ENCODE data around the gene KIF26B.
"Not testable (repeated sequence)": the region's sequence is repeated elsewhere in the genome, so short reads cannot be mapped to it uniquely, and the experiment has no call there.

Gene KIF26B

DNA sequence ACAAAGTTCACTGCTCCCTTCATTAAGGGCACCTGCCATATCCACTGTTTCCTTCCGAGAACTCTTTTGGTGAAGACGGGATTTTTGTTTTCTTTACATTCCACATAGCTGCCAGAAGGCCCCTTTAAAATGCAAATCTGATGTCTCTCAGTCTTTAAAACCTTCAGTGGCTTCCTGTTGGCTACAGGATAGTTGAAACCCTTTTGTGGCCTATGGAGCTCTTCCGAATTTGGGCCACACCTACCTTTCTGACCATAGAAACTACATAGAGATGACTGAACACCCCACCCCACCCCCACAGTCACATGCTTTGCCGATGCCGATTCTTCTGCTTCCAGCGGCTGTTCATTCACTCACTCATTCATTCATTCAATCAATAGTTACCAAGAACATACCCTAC is 502.6 kb downstream of the KIF26B start:
- DNase-seq (ENCODE audit: low read depth) = no peak
- TF ChIP-seq, protein P1, sequence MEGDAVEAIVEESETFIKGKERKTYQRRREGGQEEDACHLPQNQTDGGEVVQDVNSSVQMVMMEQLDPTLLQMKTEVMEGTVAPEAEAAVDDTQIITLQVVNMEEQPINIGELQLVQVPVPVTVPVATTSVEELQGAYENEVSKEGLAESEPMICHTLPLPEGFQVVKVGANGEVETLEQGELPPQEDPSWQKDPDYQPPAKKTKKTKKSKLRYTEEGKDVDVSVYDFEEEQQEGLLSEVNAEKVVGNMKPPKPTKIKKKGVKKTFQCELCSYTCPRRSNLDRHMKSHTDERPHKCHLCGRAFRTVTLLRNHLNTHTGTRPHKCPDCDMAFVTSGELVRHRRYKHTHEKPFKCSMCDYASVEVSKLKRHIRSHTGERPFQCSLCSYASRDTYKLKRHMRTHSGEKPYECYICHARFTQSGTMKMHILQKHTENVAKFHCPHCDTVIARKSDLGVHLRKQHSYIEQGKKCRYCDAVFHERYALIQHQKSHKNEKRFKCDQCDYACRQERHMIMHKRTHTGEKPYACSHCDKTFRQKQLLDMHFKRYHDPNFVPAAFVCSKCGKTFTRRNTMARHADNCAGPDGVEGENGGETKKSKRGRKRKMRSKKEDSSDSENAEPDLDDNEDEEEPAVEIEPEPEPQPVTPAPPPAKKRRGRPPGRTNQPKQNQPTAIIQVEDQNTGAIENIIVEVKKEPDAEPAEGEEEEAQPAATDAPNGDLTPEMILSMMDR (IDR thresholded peaks at IDR 0.05; ENCODE audit: control insufficient read depth, extremely low read depth, insufficient read depth) = no peak
- H3K4me3 ChIP-seq (ENCODE audit: low read depth, low read length) = no peak overlapping the region

DNA sequence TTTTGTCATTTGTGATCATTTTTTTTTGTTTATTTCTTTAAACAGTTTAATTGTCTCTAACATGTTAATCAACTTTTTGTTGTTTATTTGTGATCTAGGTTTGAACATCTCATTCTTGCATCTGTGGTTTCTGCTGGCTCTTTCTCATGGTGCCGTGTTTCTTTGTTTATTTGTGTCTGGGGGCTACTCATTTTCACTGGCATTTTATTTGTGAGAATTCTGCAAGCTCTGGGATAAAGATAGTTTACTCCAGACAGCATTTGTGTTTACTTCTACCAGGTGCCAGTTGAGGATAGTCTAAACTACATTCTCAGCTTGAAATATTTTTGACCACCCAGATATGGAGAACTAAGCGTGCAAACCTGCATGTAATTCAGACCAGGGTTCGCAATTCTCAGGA is 508.6 kb downstream of the KIF26B start:
- TF ChIP-seq, protein P1 (IDR thresholded peaks at IDR 0.05; ENCODE audit: control insufficient read depth, extremely low read depth, insufficient read depth) = no peak
- DNase-seq (ENCODE audit: low read depth) = no peak
- no peak overlapping the region for H3K4me3 ChIP-seq (ENCODE audit: low read depth, low read length)

DNA sequence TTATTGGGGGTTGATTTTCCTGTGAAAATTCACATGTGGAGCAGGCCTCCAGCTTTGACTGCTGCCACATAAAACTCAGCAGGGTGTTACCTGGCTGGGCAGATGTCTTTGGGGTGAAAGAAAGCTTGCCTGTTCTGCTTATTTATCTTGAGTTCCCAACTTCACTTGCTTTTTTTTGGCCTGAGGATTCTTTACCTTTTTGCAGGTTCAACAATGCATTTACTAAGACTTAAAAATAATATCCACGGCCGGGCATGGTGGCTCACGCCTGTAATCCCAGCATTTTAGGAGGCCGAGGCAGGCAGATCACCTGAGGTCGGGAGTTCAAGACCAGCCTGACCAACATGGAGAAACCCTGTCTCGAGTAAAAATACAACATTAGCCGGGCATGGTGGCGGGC is 509.1 kb downstream of the KIF26B start:
- no peak for DNase-seq (ENCODE audit: low read depth)
- TF ChIP-seq, protein P1 (IDR thresholded peaks at IDR 0.05; ENCODE audit: control insufficient read depth, extremely low read depth, insufficient read depth) = no peak
- H3K4me3 ChIP-seq (ENCODE audit: low read depth, low read length) = no peak overlapping the region

DNA sequence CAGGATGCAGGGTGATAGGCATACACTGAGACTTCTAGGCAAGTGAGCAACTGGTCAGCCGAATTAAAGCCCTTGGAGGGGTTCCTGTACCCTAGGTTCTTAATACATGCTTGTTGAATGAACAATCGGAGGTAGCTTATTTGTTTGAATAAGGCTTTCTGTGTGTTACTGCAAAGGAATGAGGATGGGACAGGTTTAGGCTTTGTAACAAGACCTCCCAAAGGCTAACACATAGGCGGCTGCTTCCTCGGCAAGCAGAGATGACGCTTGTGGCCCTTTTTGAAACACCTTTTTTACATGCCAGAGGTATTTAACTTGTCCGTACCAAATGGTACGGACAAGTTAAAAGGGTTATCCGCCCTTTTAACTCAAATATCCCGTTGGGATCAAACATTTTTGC is 511.6 kb downstream of the KIF26B start:
- no peak overlapping the region for H3K4me3 ChIP-seq (ENCODE audit: low read depth, low read length)
- TF ChIP-seq, protein P1 (IDR thresholded peaks at IDR 0.05; ENCODE audit: control insufficient read depth, extremely low read depth, insufficient read depth) = no peak
- no peak for DNase-seq (ENCODE audit: low read depth)

DNA sequence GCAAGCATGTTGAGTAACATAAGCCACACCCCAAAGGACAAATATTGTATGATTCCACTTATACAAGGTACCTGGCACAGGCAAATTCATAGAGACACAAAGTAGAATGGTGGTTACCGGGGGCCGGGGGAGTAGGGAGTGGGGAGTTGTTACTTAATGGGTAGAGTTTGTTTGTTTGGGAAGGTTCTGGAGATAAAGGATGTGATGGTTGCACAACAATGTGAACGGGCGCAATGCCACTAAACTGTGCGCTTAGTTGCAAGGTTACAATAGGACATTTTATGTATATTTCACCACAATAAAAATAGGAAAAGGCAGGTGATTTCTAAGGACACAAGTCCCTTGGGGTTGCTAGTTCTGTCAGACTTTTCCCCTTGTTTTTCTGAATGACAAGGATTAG is 516.6 kb downstream of the KIF26B start:
- TF ChIP-seq, protein P1 (IDR thresholded peaks at IDR 0.05; ENCODE audit: control insufficient read depth, extremely low read depth, insufficient read depth) = no peak
- DNase-seq (ENCODE audit: low read depth) = no peak
- H3K4me3 ChIP-seq (ENCODE audit: low read depth, low read length) = no peak overlapping the region

DNA sequence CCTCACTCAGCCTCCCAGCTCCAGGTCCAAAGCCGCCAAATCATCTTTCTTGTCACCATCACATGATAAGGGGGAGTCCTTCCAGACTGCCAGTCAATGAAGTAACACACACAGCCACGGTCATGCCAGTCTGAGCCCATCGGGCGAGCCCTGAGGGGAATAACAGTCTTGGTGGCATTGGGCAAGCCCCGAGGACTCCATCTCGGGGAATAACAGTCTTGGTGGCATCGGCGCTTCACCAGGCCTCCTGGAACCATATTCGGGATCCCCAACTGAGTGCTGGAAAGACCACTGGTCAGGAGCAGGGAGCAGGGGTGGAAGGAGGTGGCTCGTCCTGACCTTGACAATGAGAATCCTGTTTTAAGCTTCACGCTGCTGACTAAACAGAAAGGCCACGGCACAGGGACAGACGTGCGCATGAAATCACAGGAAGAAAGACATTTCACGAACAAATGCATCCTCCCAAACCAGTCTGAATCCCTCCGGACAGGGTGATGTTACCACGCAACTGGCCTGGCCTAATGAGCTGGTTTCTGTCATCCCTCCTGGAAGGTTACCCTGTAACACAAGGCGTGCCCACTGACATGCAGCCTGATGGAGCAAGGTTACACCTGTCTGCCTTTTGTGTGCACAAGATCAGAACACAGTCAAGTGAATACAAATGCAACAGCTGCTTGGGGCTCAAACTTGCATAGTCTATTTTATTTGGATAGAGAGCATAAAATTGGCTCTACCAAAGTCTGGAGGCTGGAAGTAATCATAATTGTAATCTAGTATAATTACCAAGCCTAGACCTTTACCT is 517.4 kb downstream of the KIF26B start:
- H3K4me3 ChIP-seq (ENCODE audit: low read depth, low read length) = no peak overlapping the region
- DNase-seq (ENCODE audit: low read depth) = no peak
- TF ChIP-seq, protein P1 (IDR thresholded peaks at IDR 0.05; ENCODE audit: control insufficient read depth, extremely low read depth, insufficient read depth) = no peak

DNA sequence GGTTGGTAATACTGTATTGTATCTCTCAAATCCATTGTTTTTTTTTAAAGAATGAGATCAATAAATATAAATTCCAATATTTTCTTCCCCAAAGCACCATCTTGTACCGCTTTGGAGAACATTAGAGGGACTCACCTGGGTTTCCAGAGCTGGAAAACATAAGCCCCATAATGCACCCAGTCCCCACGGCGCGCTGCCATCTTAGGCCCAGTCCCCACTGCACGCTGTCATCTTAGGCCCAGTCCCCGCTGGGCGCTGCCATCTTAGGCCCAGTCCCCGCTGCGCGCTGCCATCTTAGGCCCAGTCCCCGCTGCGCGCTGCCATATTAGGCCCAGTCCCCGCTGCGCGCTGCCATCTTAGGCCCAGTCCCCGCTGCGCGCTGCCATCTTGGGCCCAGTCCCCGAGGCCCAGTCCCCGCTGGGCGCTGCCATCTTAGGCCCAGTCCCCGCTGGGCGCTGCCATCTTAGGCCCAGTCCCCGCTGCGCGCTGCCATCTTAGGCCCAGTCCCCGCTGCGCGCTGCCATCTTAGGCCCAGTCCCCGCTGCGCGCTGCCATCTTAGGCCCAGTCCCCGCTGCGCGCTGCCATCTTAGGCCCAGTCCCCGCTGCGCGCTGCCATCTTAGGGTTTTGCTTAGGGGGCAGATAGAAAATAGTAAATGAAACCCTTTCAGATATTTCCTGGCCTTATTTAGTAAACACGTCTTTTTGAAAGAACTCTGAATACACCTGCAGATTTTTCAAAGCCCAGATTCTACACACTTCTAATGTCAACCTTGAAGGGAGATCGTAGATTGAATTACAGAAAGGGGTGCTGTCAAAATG is 518.3 kb downstream of the KIF26B start:
- DNase-seq (ENCODE audit: low read depth); H3K4me3 ChIP-seq (ENCODE audit: low read depth, low read length): not testable (repeated sequence)

Measured in LNCaP clone FGC (cell line).